GM21515 (cell line): Measurements from ENCODE around the gene RAB6D.
"Not testable (repeated sequence)": the region's sequence is repeated elsewhere in the genome, so short reads cannot be mapped to it uniquely, and the experiment has no call there.

ENCODE experiments used
- ATAC-seq: cut with Tn5 transposase; IDR thresholded peaks from one replicate; pipeline ENCODE4 v1.9.1; 2021; ENCODE audit not compliant: unreplicated experiment

Gene RAB6D

DNA sequence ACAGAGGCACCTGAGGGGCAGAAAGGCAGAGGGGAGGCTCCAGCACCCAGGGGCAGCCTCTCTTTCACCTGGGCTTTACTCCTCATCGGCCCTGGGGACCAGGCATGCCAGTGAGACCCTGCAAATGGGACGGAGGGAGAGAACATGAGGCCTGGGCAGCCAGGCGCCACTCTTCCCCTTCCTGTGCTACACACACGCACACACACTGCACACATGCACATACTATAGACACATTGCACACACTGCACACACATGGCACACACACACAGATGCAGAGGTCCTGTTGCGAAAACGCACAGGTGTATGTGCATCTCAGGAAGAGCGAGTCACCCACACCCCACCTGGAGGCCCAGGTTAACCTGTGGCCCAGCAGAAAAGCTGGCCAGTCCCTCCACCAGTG lies 3.4 kb upstream of the RAB6D start:
- ATAC-seq: no peak

DNA sequence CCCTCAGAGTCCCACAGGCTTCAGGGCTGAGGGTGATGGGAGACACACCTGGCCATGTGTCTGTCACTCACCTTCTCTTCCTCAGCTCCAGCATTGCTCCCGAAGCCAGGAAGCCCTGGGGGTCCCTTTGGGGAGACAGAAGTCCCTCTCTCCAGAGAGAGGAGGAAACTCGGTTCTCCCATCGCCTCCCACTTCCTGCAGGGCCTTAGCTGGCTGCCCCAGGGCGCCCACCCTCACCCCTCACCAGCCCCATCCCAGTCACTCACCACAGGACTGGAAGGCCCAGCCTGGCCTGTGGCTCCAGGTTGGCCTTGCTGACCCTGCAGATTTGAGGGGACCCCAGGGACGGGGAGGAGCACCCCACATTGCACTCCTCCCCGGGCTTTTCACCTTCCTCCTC lies 2.7 kb upstream of the RAB6D start:
- ATAC-seq: no peak

DNA sequence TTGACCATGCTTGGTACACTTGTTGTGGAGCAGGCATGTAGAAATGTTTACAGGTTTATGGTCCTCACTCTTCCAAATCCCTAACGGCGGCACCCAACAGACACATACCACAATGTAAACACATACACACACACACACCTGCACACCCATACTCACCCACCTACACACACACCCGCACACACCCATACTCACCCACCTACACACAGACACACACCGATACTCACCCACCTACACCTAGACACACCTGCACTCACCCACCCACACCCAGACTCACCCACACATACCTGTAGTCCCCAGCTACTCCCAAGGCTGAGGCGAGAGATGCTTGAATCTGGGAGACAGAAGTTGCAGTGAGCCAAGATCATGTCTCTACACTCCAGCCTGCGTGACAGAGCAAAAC lies 1.5 kb upstream of the RAB6D start:
- ATAC-seq: no peak

DNA sequence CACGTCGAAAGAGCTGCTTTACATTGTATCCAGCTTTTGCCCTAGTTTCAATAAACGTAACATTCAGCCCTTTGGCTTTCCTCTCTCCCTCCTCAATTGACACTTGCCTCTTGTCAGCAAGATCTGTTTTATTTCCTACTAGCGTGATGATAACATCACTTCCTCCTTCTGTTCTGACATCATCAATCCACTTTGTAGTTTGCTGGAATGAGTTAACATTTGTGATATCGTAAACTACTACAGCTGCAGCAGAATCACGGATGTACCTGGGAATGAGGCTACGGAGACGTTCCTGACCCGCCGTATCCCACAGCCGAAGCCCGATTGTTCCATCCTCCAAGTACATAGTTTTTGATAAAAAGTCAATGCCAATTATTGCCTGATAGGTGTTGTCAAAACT lies 755 bp downstream of the RAB6D start:
- ATAC-seq: not testable (repeated sequence)

DNA sequence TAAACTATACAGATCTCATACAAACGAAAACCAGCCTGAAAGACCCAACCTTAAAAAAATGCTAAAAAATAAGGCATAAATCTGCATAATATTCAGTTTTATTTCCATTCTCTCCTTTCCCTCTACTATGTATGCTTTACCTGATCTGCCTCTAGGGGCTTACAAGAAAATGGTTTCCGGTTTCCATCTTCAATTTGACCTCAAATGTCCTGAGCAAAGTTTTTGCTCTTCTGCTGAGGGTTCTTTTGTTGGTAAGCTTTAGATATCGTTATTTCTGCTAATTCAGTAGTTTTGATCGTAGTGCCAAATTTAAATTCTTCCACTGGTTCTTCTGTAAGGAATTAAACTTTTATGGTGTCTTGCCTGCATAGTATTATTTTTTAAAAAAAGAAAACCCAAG lies 2.2 kb downstream of the RAB6D start:
- not testable (repeated sequence) for ATAC-seq

DNA sequence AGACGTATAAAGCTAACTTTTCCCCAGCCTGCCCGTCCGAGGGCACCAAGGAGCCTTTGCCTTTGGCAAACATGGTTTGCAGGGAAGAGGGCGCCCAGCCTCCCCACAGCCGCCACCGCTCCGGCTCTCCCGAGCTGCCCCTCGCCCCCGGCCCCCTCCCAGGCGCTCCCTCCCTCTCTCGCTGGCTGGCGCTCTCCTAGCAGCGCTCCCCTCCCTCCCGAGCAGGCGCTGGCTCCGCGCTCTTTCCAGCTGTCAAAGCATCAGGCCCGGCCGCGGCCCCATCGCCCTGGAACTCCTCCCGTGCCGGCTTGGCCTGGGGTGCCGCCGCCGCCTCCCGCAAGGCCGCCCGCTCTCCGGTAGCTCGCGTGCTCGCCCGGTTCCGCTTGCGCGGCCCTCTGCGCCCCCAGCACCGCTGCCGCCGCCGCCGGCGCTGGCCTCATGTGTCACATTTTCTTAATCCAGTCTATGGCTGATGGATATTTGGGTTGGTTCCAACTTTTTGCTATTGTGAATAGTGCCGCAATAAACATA lies 10.7 kb downstream of the RAB6D start:
- ATAC-seq: not testable (repeated sequence)

DNA sequence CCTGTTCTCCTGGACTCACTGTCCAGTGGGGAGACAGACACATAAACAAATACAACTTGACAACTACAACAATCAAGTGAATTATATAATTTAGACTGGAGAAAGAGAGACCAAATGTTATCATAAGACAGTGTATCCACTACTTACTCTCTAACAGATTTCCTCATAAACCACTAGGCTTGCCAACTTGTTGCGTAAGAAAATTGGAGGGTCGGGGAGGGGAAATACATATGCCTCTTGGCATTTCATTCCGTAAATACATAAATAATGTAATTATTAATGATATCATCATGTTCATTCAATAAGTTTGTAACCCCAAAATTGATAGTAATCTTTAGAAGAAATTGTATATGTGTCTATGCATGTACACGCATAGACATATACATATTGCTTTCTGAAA lies 14.9 kb downstream of the RAB6D start:
- ATAC-seq: no peak

DNA sequence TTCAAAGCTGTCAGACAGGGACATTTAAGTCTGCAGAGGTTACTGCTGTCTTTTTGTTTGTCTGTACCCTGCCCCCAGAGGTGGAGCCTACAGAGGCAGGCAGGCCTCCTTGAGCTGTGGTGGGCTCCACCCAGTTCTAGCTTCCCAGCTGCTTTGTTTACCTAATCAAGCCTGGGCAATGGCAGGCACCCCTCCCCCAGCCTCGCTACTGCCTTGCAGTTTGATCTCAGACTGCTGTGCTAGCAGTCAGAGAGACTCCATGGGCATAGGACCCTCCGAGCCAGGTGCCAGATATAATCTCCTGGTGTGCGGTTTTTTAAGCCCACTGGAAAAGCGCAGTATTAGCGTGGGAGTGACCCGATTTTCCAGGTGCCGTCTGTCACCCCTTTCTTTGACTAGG lies 16.9 kb downstream of the RAB6D start:
- not testable (repeated sequence) for ATAC-seq

DNA sequence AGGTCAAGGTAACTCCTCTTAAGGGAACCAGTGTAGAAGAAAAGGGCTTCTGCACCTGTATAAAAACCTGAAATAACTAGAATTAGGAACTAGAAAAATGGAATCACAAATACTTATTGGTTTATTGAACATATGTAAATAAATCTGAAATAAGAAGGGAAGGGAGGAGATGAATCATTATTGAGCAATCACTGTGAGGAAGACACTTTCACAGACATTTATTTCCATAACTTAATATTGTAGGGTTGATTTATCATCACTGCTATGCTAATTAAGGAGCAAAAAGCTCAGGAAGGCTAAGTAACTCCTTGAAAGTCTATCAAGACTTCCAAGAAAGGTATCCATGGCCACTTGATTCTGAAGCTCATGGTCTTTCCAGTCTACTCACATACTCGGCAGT lies 24.7 kb downstream of the RAB6D start:
- not testable (repeated sequence) for ATAC-seq

DNA sequence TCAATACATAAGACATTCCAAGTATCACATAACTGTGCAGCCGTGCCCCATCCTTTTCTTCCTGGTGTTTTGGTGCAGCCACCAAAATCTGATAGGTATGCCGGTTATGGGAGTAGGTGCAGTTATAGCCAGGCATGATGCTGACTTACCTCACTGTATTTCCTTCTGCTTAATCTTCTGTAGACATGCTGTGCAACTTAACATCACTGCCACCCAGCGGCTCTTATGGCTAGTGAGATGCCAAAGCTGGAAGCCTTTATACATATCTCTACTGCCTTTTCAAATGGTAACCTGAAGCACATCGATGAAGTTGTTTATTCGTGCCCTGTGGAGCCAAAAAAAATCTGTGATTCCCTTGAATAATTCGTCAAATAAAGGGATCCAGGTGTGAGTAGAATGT lies 28.6 kb downstream of the RAB6D start:
- ATAC-seq: not testable (repeated sequence)

DNA sequence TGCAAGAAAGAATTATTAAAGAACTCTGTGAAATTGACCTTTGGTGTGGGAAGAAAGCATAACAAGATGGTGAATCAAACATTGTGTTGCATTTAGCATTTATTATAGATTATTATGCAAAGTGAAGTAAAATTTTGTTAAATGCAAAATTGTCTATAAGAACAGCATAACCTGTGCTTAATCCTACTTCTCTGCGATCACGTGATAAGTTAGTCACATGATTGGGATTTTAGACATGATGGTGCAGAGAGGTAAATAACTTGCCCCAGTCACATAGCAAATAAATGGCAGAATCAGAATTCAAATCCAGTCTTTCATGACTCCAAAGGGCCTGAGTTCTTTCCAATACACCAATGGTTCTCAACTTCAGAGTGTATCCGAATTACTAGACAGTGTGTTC lies 31.3 kb downstream of the RAB6D start:
- ATAC-seq: not testable (repeated sequence)

DNA sequence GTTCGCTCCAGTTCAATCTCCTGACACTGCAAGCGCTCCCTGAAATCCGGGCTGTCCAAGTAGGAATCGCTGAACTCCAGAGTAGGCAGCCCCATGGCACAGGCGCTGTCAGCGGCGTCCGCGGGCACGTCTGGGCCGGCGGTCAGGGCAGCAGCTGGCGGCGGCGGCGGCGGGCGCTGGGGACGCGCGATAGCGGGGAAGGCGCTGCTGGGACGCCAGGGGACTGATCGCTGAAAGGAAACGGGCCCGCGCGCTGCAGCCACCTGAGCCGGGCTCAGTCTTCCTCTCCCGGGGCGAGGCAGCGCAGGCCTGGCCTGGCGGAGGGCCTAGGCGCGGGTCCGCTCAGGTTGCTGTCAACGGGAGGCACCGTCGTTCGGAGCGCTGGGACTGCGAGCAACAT lies 33.0 kb downstream of the RAB6D start:
- ATAC-seq: not testable (repeated sequence)

DNA sequence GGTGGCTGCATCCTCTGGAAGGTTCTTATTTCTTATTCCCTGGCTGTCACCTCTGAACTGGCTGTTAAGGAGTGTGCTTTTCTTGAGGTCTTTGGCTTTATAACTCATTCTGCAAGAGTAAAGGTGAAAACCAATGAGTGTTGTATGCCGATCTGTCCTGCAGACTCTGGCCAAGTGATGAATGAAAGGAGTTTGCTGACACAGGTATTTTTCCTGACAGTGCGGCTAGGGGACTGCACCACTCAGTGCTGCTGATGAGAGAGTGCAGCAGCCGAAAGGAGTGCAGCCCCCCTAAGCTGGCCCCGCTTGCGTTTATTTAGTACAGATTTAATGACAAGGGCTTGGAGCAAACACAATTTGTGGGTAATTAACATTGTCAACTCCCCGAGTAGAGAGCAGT lies 41.8 kb downstream of the RAB6D start:
- ATAC-seq: no peak

DNA sequence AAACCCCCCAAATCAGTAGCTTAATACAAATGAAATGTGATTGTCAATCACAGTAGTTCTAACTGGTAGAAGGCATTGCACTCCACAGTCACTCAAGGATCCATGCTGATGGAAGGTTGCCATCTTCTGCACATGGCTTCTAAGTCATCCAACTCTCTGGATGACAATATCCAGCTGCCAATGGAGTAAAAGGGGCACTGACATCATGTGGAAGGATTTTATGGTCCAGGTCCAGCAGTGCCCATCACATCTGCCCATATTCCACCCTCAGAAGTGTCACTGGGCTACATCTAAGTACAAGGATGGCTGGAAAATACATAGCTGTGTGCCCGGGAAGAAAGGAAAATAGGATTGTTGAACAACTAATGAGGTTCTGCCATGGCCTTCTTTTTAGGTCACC lies 42.6 kb downstream of the RAB6D start:
- not testable (repeated sequence) for ATAC-seq

DNA sequence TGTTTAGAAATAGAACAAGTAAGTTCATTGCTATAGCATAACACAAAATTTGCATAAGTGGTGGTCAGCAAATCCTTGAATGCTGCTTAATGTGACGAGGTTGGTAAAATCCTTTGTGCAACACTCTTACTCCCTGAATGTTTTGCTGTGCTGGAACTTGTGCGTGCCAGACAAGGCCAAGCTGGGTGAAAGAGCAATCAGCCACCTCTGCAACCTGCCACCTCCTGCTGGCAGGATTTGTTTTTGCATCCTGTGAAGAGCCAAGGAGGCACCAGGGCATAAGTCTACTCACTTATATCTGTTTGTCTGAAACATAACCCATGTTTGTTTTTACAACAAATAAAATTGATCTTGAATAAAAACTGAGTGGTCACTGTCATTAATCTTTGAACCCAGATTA lies 53.0 kb downstream of the RAB6D start:
- ATAC-seq: not testable (repeated sequence)
